PC-3 (cell line): ENCODE results near the gene LCP1.

Experiments
- CTCF ChIP-seq: fragments of 300-600 bp; sonication (generic); conservative IDR thresholded peaks from 2 replicates; pipeline ENCODE4 v1.5.1; 2017; ENCODE audit warnings: antibody characterized with exemption, low read depth, mild to moderate bottlenecking, low read length
- EZH2 ChIP-seq: fragments of 300-600 bp; sonication (generic); IDR thresholded peaks from one replicate; pipeline ENCODE4 v1.6.1; 2017; ENCODE audit warnings: antibody characterized with exemption, mild to moderate bottlenecking, low read length; ENCODE audit not compliant: unreplicated experiment
- EZH2phosphoT487 ChIP-seq: fragments of 300-600 bp; sonication (generic); IDR thresholded peaks from 2 replicates; pipeline ENCODE4 v1.6.1; 2018; ENCODE audit warnings: mild to moderate bottlenecking, antibody characterized with exemption, low read length, borderline replicate concordance

GRCh38 chr13:46102255-46102605 lies 79.7 kb downstream of the LCP1 start:
- TF ChIP-seq CTCF (no peak), EZH2 (no peak), EZH2phosphoT487 (no peak)
